Renal pelvis (tissue), 4 donors: ENCODE measurements around the gene DNAJC5. TPM values are rescaled to one million over a fixed set of nuclear protein-coding genes. Genes with fewer than 3 reads are reported as not detected.

Experiments
- DNase-seq: peaks from one replicate; pipeline ENCODE4 v3.0.0-alpha.2; 2013
- polyA plus RNA-seq, 3 donors: library from polyadenylated mRNA; unstranded; fragments of 120-200 nt; gene quantifications; one replicate each; pipeline ENCODE4 v1.2.1, GENCODE V29; 2013; ENCODE audit not compliant: insufficient read length in 3 of 3

DNAJC5 gene
- polyA plus RNA-seq, 3 donors: 30.3 to 35.8 (median 34.7) TPM

- no peak for DNase-seq
Observed at GRCh38 chr20:63935447-63935846, 40.5 kb downstream of the DNAJC5 start.

- DNase-seq: no peak
Observed at GRCh38 chr20:63937596-63937995, 42.7 kb downstream of the DNAJC5 start.

- no peak for DNase-seq
Observed at GRCh38 chr20:63939061-63939935, 44.4 kb downstream of the DNAJC5 start.

GRCh38 chr20:63940071-63940471 lies 45.1 kb downstream of the DNAJC5 start:
- no peak for DNase-seq

GRCh38 chr20:63940472-63941266 lies 45.7 kb downstream of the DNAJC5 start:
- no peak for DNase-seq

- no peak for DNase-seq
Observed at GRCh38 chr20:63941282-63942081, 46.6 kb downstream of the DNAJC5 start.

GRCh38 chr20:63942250-63942951 lies 47.5 kb downstream of the DNAJC5 start:
- no peak for DNase-seq

- no peak for DNase-seq
Observed at GRCh38 chr20:63942969-63943807, 48.3 kb downstream of the DNAJC5 start.

- DNase-seq: no peak
Observed at GRCh38 chr20:63943808-63944077, 48.8 kb downstream of the DNAJC5 start.

GRCh38 chr20:63944078-63944941 lies 49.4 kb downstream of the DNAJC5 start:
- no peak for DNase-seq

- DNase-seq: no peak
Observed at GRCh38 chr20:63945031-63945658, 50.2 kb downstream of the DNAJC5 start.

- no peak for DNase-seq
Observed at GRCh38 chr20:63945921-63946920, 51.3 kb downstream of the DNAJC5 start.

GRCh38 chr20:63946986-63947637 lies 52.2 kb downstream of the DNAJC5 start:
- no peak for DNase-seq

- no peak for DNase-seq
Observed at GRCh38 chr20:63947638-63948456, 52.9 kb downstream of the DNAJC5 start.

GRCh38 chr20:63950701-63951397 lies 55.9 kb downstream of the DNAJC5 start:
- no peak for DNase-seq
